T-helper 1 cell treated with Interleukin-12 subunit alpha and Interleukin-12 subunit beta and Interleukin-4 antibody, amounts not matched to agents 30 ng/mL and 1 ng/mL, for 36 hours (primary cell): ENCODE measurements around the gene UBR4. TPM values are rescaled to one million over a fixed set of nuclear protein-coding genes. Genes with fewer than 3 reads are reported as not detected.

Source experiments
- intact Hi-C: fragments of 100-400 bp; cut with micrococcal nuclease; formaldehyde crosslinking; loops from one replicate; pipeline ENCODE4 v1.15.1; 2024
- total RNA-seq: library from RNA; stranded (reverse); gene quantifications from 2 replicates; pipeline ENCODE4 v1.2.3, GENCODE V29; 2022

Gene UBR4
- total RNA-seq, 1 donor from 2014 or later, result 142 TPM

- intact Hi-C loops, result no loop called here
These were observed 172.0 kb downstream of the UBR4 start for GRCh38 chr1:19038096-19038495.

DNA sequence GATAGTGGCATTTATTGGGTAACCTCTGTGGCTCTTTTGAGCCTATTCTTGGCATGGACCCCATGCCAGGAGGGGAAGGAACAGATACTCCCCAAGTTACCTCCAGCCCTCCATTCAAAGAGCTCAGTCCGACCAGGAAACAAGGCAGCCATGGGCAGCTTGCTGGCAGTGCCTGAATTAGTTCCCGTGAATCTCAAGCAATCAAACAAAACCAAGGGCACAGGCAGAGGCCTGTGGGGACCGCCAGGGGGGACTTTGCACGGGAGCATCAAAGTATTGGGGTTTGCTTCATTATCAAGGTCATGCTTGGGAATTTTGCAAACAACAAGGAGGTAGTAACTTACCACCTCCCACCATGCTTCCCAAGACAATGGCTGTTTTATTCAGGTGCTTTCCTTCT, 172.4 kb downstream of the UBR4 start:
- intact Hi-C loops, result no loop called here

- intact Hi-C loops, result no loop called here
These were observed 173.1 kb downstream of the UBR4 start for GRCh38 chr1:19036813-19037605.

DNA sequence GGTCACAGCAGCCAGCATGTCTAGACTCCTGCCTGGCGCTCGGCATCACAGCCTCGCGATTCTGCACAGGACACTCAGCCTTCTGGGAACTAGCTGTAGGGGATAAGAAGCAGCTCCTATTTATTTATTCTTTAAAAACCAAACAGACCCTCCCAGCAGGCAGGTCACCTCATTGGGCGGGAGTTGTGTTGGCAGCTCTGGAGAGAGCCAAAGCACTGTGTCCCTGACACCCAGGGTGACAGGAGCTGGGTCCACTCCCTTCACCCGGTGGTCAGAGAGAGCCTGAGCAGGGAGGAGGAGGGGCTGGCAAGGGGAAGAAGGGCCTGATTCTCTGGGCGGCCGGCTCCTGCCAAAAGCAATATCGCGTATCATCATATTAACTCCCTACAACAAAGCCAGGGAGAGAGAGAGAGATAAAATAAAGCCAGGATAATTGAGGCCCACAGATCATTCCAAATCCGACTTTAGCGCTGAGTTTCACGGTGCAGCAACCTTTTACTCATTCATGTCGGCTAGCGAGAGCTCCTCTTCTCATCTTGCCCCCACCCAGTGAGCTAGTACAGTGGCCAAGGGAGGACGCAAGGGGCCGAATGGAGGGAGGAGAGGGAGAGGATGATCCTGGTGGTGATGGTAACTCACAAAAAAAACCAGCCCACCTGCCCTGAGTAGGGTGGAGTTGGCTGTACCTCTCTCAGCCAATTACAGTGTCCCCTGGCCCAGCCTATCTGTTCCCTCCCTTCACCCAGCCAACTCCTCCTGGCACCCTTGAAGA, 173.8 kb downstream of the UBR4 start:
- intact Hi-C loops, result no loop called here

DNA sequence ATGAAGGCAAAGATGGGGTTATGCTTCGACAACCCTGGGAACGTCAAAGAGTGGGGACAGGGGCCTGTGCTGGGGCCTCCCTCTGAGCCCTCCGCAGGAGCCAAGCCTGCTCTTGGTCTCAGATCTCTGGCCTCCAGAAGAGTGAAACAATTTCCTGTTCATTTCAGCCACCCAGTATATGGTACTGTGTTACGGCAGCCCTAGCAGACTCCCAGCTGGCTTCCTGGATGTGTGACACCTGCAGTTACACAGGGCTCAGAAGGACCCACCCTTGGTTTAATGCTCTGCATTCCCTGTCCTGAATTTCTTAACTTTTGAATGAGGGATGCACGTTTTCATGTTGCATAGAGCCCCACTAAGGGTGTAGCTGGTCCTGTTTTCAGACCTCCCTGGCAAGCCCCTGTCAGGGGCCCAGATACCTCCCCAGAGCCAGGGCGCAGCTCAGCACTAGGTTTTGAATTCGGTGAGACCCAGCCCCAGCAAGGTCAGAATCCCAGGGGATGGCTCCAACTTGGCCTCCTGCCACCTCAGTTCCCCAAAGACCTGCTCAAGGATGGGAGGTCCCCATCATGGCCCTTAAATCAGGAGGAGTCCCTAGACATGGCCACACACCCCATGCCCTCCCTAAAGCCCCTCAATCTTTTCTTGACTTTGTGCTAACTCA, 174.6 kb downstream of the UBR4 start:
- intact Hi-C loops, result no loop called here

GRCh38 chr1:19034721-19035120, 175.3 kb downstream of the UBR4 start:
- intact Hi-C loops, result no loop called here

- intact Hi-C loops, result no loop called here
These were observed 176.0 kb downstream of the UBR4 start for GRCh38 chr1:19033926-19034680.

DNA sequence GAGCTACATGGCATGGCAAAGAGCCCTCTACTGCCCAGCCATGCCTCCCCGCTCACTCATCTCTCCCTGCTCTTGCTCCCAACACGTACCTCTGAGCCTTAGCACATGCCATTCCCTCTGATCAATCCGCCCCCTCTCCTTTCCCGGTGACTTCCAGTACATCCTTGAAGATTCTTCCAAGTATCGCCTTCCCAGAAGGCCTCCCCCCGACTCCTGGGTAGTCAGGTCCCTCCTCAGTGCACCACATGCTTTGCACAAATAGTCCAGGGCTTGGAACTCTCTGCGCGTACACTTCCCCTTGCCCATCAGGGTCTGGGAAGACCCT, 176.6 kb downstream of the UBR4 start:
- intact Hi-C loops, result no loop called here

- intact Hi-C loops, result no loop called here
These were observed 177.2 kb downstream of the UBR4 start for GRCh38 chr1:19032701-19033514.

- intact Hi-C loops, result no loop called here
These were observed 177.7 kb downstream of the UBR4 start for GRCh38 chr1:19032413-19032695.

- intact Hi-C loops, result no loop called here
These were observed 180.6 kb downstream of the UBR4 start for GRCh38 chr1:19029191-19030085.

- intact Hi-C loops, result no loop called here
These were observed 181.4 kb downstream of the UBR4 start for GRCh38 chr1:19028546-19029129.

DNA sequence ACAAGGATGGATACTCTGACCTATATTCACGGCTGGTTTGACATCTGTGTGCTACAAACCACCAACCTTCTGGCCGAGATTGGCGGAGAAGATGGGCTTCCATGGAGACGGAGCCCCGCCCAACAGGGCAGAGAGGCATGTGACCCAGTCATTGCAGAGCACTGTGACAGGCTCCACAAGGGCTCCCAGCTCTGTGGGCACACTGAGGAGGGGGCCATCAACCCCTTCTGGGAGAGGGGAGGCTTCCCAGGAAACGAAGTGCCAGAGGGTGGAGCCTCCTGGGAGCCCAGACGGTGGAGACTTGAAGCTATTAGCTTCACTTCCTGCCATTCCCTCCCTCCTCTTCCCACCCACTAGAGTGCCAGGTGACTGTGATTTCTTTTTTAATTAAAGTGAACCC, 182.0 kb downstream of the UBR4 start:
- intact Hi-C loops, result no loop called here

Other genes starting within 250 kb of the UBR4 start
- 45.2 and 47.8 TPM in 2 replicates for gene EMC1, start 41.3 kb upstream of the UBR4 start, total RNA-seq
- 48.6 and 51.0 TPM in 2 replicates for gene MRTO4, start 41.5 kb upstream of the UBR4 start, total RNA-seq
- 1.6 and 2.0 TPM in 2 replicates for gene AKR7A3, start 78.5 kb upstream of the UBR4 start, total RNA-seq
- gene AKR7A2, start 101.9 kb upstream of the UBR4 start, total RNA-seq, result 24.2 and 29.4 TPM in 2 replicates
- gene SLC66A1, start 102.1 kb upstream of the UBR4 start, total RNA-seq, result 8.9 TPM in 2 replicates